ENCODE results near the gene C9orf78.
A peak's percentile ranks its signal among the peaks of the same experiment; 100 is the strongest.

C9orf78 gene

DNA sequence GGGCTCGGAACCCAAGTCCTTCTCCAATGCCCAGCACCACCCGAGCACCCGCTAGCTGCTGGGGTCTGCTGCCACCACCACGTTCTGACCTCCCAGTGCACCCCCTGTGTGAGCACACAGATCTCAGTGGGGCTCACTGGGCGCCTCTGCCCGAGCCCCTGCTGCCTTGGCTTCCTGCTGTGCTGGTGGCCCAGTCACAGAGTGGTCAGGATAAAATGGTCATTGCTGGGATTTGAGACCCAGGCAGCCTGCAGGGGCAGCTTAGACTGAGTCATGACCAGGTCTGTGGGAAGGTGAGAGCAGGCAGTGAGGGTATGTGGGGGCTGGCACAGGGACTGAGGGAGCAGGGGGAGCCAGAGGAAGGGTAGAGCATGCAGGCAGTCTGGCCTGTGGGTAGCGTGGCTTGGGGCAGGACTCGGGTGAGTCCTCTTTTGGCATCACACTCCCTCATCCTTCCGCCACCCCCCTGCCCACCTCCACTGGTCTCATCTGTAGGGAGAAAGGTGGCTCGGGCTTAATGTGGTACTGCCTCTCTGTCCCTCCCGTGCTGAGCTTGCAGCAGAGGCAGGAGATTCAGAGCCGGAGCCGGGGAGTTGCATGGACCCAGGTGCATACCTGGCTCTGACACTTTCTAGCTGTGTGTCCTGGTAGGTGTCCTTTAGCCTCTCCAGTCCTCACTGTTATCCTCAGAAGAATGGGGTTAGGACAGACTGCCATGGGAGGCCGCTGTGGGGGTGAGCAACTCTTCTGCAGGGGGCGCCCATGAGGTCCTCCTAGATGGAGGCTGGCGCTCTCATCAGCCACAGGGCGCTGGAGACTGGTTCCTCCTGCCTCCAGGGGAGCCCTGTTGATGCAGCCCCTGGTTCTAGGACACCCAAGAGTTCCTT is 32.3 kb upstream of the C9orf78 start:
- DNase-seq (ENCODE audit: low read depth): no peak

GRCh38 chr9:129866394-129867135 is 31.5 kb upstream of the C9orf78 start:
- DNase-seq (ENCODE audit: low read depth): no peak

DNA sequence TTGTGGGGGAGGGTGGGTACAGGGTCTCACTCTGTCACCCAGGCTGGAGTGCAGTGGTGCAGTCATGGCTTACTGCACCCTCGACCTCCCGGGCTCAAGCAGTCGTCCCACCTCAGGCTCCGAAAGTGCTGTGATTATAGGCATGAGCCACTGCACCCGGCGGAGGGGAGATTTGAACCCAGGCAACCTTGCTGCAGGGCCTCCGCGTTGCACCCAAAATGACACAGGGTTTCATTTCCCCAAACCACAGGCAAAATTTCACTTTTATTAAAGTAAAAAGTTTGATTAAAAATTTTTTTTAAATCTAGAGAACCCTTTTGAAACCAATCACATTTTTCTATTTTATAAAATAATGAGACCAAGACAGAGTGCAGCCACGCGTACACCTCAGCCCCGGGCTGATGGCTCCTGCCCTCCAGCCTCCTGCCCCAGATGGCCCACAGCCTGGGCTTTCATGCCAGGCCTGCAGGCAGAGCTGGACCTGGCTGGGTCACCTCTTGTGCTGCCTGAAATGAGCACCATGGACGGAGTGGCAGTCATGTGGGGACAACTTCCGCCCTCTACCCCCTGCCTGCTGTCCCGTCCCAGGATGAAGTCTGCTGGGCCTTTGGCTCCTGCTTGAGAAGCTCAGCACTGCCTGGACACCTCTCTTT is 30.7 kb upstream of the C9orf78 start:
- DNase-seq (ENCODE audit: low read depth): no peak

DNA sequence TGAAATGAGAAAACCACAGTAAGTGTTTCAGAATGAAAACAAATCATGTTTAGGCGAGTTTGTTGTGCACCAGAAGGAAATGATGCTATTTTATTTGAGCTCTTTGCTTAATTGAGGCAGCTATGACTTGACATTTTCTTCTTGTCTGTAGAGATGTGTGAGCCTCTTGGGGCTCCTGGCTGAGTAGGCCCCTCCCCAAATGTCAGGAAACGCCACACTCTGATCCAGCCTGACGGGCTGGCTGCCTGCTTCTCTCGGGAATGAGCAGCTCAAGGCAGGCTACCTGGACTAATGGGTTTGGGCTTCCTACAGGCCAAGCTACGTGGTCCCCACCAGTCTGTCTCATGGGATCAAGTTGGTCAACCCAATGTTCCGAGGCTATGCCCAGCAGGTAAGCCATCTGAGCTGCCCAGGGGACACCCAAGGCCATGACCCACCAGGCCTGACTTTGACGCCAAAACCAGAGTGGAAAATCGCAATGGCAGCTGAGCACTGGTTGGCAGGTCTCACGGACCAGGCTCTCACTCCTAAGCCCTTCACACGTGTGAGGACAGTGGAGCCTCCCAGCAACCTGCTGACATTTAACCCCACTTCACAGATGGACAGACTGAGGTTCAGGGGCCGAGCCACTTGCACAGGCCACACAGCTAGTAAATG is 30.0 kb upstream of the C9orf78 start:
- no peak for DNase-seq (ENCODE audit: low read depth)

- DNase-seq (ENCODE audit: low read depth): peak; percentile 47
Observed at GRCh38 chr9:129863059-129863690, 28.1 kb upstream of the C9orf78 start.

- no peak for DNase-seq (ENCODE audit: low read depth)
Observed at GRCh38 chr9:129861447-129861827, 26.4 kb upstream of the C9orf78 start.

DNA sequence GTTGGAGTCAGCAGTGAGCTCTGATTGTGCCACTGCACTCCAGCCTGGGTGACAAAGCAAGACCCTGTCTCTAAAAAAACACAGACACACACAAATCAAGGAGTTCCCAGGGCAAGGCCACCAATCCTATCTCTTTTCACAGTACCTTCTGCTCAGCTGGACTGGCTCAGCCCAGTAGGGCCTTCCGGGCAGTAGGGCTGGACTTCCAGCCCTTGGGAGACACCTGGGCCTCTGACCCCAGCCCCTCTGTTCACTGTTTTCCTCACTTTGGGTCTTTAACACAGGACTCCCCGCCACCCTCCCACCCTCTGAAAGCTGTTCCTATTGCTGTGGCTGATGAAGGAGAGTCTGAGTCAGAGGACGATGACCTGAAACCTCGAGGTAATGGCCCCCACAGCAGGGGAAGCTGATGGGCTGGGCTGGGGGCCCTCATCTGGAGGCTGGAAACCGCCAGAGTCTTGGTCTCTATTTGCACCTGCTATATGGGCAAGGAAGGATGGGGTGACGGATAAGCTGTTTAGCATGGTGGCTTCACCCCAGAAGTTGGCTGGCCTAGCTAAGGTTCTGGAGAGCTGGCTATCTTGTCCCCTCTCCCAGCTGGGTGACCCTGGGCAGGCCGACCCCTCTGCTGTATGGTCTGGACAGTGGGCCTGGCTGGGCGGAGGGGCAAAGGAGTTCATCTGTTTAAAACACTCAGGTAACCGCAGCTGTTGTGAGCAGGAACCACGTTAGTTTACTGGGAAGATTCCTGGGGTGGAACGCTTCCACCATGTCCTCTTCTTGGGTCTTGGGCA is 25.8 kb upstream of the C9orf78 start:
- no peak for DNase-seq (ENCODE audit: low read depth)

GRCh38 chr9:129858167-129858962 is 23.3 kb upstream of the C9orf78 start:
- no peak for DNase-seq (ENCODE audit: low read depth)

- no peak for DNase-seq (ENCODE audit: low read depth)
Observed at GRCh38 chr9:129857207-129857606, 22.1 kb upstream of the C9orf78 start.

DNA sequence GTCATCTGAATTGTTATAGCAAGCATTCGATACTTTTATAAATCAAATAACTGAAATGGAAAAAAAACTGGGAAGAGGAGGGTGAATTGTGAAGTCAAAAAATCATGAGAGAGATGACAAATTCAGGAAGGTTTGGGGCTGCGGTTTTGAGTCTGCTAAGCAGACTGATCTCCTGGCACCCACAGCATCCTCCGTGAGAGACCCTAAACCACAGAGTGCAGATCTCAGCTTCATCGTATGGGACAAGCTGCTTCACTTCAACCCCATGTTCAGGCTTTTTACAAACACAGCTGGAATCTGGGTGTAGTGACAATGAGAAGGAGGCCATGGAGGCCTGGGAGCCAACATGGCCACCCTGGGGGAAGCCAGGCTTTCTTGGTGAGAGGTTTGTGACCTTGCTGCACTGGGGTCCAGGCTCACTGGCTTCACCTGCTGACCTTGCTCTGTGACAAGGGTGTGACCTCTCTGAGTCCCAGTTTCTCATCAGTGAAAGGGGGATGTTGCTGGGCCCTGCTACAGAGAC is 19.6 kb upstream of the C9orf78 start:
- no peak for DNase-seq (ENCODE audit: low read depth)

DNA sequence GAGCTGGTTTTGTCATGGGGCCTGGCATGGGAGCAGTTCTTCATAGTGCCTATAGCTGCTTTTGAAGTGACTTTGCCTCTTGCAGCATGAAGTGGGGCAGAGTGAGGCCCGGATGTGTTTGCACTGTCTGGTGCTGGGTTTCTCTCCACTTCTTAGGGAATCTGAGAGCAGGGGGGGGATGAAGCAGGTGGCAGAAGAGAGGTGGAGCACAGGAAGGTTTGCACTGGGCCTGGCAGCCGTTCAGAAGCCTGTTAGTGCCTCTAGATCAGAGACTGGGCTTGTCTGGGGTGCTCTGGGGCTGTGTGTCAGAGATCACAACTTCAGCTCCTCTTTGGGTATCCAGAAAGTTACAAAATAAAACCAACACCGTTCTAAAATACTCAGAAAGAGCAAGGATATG is 18.5 kb upstream of the C9orf78 start:
- no peak for DNase-seq (ENCODE audit: low read depth)

DNA sequence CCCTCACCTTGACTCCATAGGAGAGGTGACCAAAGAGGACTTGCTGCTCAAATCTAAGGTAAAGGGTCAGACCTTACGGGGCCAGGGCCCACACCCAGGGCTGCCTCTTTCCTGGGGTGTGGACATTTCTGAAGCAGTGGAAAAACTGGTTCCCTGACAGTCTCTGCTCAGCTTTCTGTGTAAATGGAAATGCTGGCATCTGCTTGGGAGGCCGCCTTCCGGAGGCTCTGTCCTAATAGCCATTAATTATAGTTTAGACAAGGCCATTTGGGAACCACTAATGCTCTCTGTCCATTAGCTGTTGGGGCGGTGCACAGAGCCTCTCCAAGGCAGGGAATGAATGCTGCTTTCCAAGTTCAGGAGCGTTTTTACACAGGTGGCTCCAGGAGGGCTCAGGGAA is 17.5 kb upstream of the C9orf78 start:
- no peak for DNase-seq (ENCODE audit: low read depth)

GRCh38 chr9:129851821-129852220 is 16.7 kb upstream of the C9orf78 start:
- DNase-seq (ENCODE audit: low read depth): no peak

DNA sequence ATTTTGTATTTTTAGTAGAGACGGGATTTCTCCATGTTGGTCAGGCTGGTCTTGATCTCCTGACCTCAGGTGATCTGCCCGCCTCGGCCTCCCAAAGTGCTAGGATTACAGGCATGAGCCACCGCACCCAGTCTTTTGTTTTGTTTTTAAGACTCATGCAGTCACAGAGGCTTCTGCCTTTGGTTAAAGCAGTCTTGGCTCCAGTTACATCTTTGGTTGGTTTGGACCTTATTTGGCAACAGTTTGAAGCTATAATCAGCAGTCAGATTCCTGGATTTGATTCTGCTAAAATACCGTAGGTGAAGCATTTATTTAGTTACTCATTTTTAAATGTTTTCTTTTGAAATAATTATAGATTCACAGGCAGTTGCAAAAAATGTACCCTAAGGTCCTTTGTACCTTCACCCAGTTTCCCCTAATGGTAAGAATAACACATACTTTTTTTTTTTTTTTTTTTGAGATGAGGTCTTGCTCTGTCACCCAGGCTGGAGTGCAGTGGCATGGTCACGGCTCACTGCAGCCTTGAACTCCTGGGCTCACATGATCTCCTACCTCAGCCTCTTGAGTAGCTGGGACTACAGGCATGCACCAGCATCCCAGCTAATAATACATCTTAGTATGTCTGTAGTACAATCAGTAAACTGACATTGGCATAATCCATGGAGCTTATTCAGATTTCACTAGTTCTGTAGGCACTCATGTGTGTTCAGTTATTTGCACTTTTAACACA is 15.9 kb upstream of the C9orf78 start:
- DNase-seq (ENCODE audit: low read depth): no peak

DNA sequence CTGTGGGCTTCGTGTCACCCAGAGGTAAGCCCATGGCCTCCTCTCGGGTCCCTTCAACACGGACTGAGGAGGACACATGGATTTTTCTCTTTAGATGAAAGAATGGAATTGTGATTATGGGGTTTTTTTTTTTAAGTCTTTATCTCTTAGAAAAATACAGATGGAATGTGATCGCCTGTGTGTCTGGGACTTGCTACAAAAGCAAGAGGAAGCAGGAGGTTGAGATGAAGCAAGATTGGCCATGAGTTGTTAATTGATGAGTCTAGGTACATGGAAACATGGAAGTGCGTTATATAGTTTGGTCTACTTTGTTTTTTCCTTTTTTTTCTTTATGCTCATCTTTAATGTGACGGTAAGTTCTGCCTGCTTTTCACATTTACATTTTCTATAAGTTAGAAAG is 14.8 kb upstream of the C9orf78 start:
- DNase-seq (ENCODE audit: low read depth): no peak

GRCh38 chr9:129848712-129849441 is 13.8 kb upstream of the C9orf78 start:
- DNase-seq (ENCODE audit: low read depth): no peak

DNA sequence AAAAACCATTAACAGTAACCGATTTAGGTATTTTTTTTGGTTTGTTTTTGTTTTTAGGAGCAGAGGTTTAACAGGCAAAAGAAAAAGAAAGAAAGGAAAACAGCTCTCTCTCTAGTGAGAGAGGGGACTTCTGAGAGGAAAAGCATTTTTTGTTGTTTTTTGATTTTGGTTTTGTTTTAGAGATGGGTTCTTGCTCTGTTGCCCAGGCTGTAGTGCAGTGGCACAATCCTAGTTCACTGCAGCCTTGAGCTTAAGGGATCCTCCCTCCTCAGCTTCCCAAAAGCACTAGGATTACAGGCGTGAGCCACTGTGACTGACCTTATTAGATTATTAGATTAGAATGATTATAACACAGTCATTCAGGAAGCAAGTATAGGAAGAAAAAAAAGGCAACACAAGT is 10.3 kb upstream of the C9orf78 start:
- DNase-seq (ENCODE audit: low read depth): no peak

DNA sequence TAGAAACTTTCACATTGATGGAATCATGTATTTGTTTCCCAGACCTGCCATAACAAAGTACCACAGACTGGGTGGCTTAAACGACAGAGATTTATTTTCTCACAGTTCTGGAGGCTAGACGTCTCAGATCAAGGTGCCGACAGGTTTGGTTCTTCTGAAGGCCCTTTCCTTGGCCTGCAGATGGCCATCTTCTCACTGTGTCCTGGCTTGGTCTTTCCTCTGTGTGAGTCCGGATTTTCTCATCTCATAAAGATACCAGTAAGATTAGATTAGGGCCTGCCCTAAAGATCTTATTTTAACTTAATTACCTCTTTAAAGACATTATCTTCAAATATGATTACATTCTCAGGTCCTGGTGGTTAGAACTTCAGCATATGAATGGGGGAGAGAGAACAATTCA is 6.0 kb upstream of the C9orf78 start:
- no peak for DNase-seq (ENCODE audit: low read depth)

DNA sequence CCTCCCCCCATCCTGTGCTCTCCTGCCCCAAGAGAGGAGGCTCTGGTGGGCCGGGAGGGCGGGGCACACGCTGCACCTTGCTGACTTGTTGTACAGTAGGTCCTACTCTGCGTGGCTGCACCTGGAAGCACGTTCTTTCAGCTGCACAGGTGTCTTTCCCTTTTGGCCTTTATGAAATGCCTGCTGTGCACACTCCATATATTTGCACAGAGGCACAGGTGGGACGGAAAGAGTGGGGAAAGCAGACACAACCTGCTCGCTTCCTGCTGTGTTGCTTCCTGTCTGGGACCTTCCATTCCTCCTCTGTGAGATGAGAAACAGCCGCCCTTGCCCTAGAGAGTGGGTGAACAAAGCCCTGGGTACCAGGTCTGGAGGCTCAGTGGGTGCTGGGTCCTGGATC is 5.0 kb upstream of the C9orf78 start:
- DNase-seq (ENCODE audit: low read depth): no peak

Measured in GM04503 (cell line).